NCI-H1436 (cell line): ENCODE results near the gene DISC1.
A peak's percentile ranks its signal among the peaks of the same experiment; 100 is the strongest.

ENCODE experiments used
- DNase-seq: peaks from one replicate; lab custom pipeline; 2025; lab: John Stamatoyannopoulos, UW

The DISC1 gene

GRCh38 chr1:231818337-231818736 is 191.7 kb downstream of the DISC1 start:
- DNase-seq, result peak; percentile 74

- DNase-seq, result no peak
Observed at GRCh38 chr1:231821281-231821680, 194.7 kb downstream of the DISC1 start.

- DNase-seq, result no peak
Observed at GRCh38 chr1:231822041-231822440, 195.5 kb downstream of the DISC1 start.

- no peak for DNase-seq
Observed at GRCh38 chr1:231826566-231826965, 200.0 kb downstream of the DISC1 start.

GRCh38 chr1:231827337-231828105 is 200.9 kb downstream of the DISC1 start:
- no peak for DNase-seq

GRCh38 chr1:231828182-231828920 is 201.8 kb downstream of the DISC1 start:
- DNase-seq, result no peak

GRCh38 chr1:231829332-231829731 is 202.7 kb downstream of the DISC1 start:
- DNase-seq, result no peak

GRCh38 chr1:231836227-231836893 is 209.8 kb downstream of the DISC1 start:
- DNase-seq, result no peak

GRCh38 chr1:231838521-231838920 is 211.9 kb downstream of the DISC1 start:
- DNase-seq, result no peak

GRCh38 chr1:231839999-231840398 is 213.4 kb downstream of the DISC1 start:
- no peak for DNase-seq

- no peak for DNase-seq
Observed at GRCh38 chr1:231841616-231842344, 215.2 kb downstream of the DISC1 start.

GRCh38 chr1:231842441-231842840 is 215.9 kb downstream of the DISC1 start:
- DNase-seq, result no peak

- no peak for DNase-seq
Observed at GRCh38 chr1:231844986-231845502, 218.5 kb downstream of the DISC1 start.

GRCh38 chr1:231847612-231848397 is 221.2 kb downstream of the DISC1 start:
- no peak for DNase-seq

GRCh38 chr1:231849981-231850380 is 223.4 kb downstream of the DISC1 start:
- no peak for DNase-seq

GRCh38 chr1:231850786-231851185 is 224.2 kb downstream of the DISC1 start:
- DNase-seq, result no peak

GRCh38 chr1:231853588-231854207 is 227.1 kb downstream of the DISC1 start:
- DNase-seq, result no peak

- no peak for DNase-seq
Observed at GRCh38 chr1:231855361-231855760, 228.8 kb downstream of the DISC1 start.

- no peak for DNase-seq
Observed at GRCh38 chr1:231855926-231856325, 229.3 kb downstream of the DISC1 start.

- no peak for DNase-seq
Observed at GRCh38 chr1:231856426-231856825, 229.8 kb downstream of the DISC1 start.

- no peak for DNase-seq
Observed at GRCh38 chr1:231856894-231857293, 230.3 kb downstream of the DISC1 start.
